RWPE1 (cell line): ENCODE results near the gene SPATA31D1.
"Not testable (repeated sequence)": the region's sequence is repeated elsewhere in the genome, so short reads cannot be mapped to it uniquely, and the experiment has no call there.

Experiments used
- CTCF ChIA-PET: fragments of 350-600 bp; sonication (Branson Sonifier 250); formaldehyde crosslinking; extraction: SDS; loops from one replicate; lab custom pipeline; 2021; lab: Yijun Ruan, JAX
- POLR2A ChIA-PET: fragments of 400-600 bp; formaldehyde crosslinking; extraction: SDS; loops from one replicate; lab custom pipeline; 2020; ENCODE audit warnings: antibody characterized with exemption; ENCODE audit not compliant: low non-redundant PET; lab: Yijun Ruan, JAX
- DNase-seq: peaks from one replicate; pipeline ENCODE4 v3.0.0; 2012; ENCODE audit warnings: low spot score
- H3K27ac ChIP-seq: fragments of 450-650 bp; 2 replicates; pipeline ENCODE4 v1.5.1; 2017
- CTCF ChIP-seq: fragments of 450-650 bp; conservative IDR thresholded peaks from 2 replicates; pipeline ENCODE4 v1.5.1; 2017; ENCODE audit warnings: low read depth, mild to moderate bottlenecking

SPATA31D1 gene

GRCh38 chr9:81988472-81988871 is at the start of gene SPATA31D1:
Gene SPATA31D1 (plus strand): TSS chr9:81988772. CDS start chr9:81988819, 47 bp downstream.
- POLR2A ChIA-PET, DNase-seq, H3K27ac ChIP-seq: not testable (repeated sequence)
- CTCF ChIA-PET = interaction anchor here (0.7 kb wide), 1 partner anchor 13 kb away, joined by 5 read pairs; no protein-coding TSS in a partner anchor

GRCh38 chr9:81943393-81943792 is 45.2 kb upstream of the SPATA31D1 start, which contains the start of gene SPATA31D3:
Gene SPATA31D3 (plus strand): TSS chr9:81943500. CDS start chr9:81943586, 86 bp downstream.
- H3K27ac ChIP-seq, DNase-seq, CTCF ChIA-PET, POLR2A ChIA-PET: not testable (repeated sequence)

- CTCF ChIA-PET, POLR2A ChIA-PET, H3K27ac ChIP-seq, DNase-seq: not testable (repeated sequence)
These were observed 39.9 kb upstream of the SPATA31D1 start for GRCh38 chr9:81948650-81949049.

DNA sequence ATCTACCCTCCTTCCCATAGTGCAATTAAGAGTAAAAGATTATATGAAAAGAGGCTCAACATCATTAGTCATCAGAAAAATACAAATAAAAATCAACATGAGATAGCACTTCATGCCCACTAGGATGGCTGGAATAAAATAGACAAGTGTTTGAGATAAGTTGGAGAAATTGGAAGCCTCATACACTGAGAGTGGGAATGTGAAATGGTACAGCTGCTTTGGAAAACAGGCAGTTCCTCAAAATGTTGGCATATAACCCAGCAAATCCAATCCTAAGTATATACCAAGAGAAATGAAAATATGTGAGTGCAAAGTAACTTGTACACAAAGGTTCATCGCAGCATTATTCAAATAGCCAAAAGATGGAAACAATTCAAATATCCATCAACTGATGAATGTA is 35.5 kb upstream of the SPATA31D1 start:
- DNase-seq = no peak
- CTCF ChIA-PET = no interaction called here
- no peak overlapping the region for H3K27ac ChIP-seq
- POLR2A ChIA-PET = no interaction called here
- TF ChIP-seq CTCF = no peak

GRCh38 chr9:81955625-81956024 is 32.9 kb upstream of the SPATA31D1 start:
- TF ChIP-seq CTCF = no peak
- ChIA-PET CTCF (no interaction called here), POLR2A (no interaction called here)
- no peak for DNase-seq
- no peak overlapping the region for H3K27ac ChIP-seq

DNA sequence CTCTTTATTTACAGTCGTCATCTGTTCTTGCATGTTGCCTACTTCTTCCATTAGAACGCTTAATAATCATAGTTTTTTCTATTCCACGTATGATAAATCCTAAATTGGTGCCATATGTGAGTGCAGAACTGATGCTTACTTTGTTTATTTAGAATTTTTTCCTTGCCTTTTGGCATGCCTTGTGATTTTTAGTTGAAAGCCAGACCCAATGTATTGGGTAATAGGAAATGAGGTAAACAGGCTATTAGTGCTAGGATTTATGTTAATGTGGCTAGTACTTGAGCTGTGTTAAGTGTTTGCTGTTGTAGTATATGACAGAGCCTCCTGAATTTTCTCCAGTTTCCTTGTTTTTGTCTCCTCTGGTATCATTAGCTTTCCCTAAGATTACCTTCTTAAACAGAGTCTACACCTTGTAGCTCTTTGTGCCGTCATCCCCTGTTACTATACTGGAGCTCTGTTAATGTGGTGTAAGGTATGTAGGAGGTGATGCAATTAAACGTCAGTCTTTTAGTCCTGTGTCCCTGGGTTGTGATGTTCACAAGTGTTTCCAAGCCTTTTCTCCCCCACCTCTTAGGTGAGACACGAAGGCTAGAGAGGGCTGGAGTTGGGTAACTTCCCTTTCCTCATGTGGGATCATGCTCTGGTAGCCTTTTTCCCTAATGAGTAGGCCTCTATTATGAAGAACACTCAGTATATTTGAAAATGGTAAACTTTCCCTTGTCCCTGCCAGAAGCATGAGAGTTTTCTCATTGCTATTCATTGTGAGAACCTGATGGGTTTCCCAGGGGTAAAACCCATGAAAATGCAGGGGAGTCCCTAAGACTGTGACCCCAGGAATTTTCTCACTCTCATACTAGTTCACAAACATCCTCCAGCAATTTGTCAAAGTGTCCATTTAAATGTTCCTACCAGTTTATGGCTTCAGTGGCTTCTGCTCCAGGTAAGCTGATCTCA is 24.1 kb upstream of the SPATA31D1 start:
- no peak overlapping the region for H3K27ac ChIP-seq
- ChIA-PET POLR2A (no interaction called here), CTCF (interaction anchor here (0.6 kb wide), 2 partner anchors 860 to 1234 kb away, joined by 3 to 6 read pairs; no protein-coding TSS in a partner anchor)
- TF ChIP-seq CTCF = no peak
- no peak for DNase-seq

DNA sequence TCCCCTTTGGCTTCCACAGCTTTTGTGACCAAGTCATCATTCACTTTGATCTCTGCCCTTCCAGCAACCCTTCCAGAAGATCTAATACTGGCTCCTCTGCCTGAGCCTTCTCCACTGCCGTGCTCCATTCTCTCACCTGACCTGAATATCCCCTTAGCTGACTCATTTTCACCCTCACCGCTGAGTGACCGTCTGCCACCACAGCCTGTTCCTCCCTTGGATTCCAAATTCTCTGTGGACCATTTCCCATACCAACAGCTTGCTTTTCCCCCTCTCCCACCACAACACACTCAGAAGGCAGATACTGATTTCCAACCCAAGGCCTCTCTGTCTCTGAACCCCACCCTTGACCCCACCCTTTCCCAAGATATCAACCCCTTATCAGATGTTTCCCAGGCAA is 20.5 kb upstream of the SPATA31D1 start:
- TF ChIP-seq CTCF = no peak
- POLR2A ChIA-PET = no interaction called here
- no peak for DNase-seq
- no peak overlapping the region for H3K27ac ChIP-seq
- CTCF ChIA-PET = no interaction called here

DNA sequence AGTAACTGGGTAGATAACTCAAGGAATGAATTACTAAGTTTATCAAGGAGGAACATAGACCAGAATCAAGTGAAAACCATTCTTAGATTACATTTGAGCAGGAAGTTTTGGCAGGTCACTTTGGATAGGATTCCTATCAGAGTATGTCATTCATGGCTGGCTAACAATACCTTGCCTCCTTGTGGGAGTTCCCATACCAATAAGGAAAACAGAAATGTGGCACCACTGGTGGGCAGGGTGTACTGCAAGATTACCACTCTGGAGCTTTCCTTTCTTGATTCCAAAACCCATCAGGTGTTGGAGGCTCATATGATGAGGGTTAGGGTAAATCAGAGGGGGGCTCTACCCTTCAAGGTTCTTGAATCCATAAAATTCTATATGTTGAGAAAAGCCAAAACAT is 18.6 kb upstream of the SPATA31D1 start:
- H3K27ac ChIP-seq = no peak overlapping the region
- CTCF ChIA-PET = interaction anchor here (0.6 to 0.7 kb wide), 4 partner anchors 233 to 539 kb away, joined by 3 to 8 read pairs (median 4); no protein-coding TSS in a partner anchor
- peak; percentile 33 for DNase-seq
- POLR2A ChIA-PET = no interaction called here
- TF ChIP-seq CTCF = no peak
